Common myeloid progenitor, CD34-positive (primary cell): ENCODE data around the gene CYP4F2.
"Not testable (repeated sequence)": the region's sequence is repeated elsewhere in the genome, so short reads cannot be mapped to it uniquely, and the experiment has no call there.

Experiments
- CTCF ChIA-PET: fragments of 350-600 bp; sonication (Branson Sonifier 250); formaldehyde crosslinking; loops from one replicate; lab custom pipeline; 2021; ENCODE audit warnings: antibody characterized with exemption; lab: Charles Lee
- POLR2A ChIA-PET: fragments of 350-600 bp; sonication (Branson Sonifier 250); formaldehyde crosslinking; loops from one replicate; lab custom pipeline; 2021; ENCODE audit warnings: antibody characterized with exemption; lab: Charles Lee
- DNase-seq, 3 donors: peaks; one replicate each; pipeline versions ENCODE4 v3.0.0 to v3.0.0-alpha.2; 2013
- H3K27ac ChIP-seq, 2 experiments: 1 replicate in 1 of 2; 2 replicates in 1 of 2; pipeline ENCODE4 v1.7.0; 2013; ENCODE audit warnings: inconsistent platforms in 2 of 2, low read length in 2 of 2, mild to moderate bottlenecking in 2 of 2, low read depth in 1 of 2, moderate library complexity in 1 of 2; ENCODE audit not compliant: severe bottlenecking in 2 of 2, insufficient read depth in 1 of 2, poor library complexity in 1 of 2
- H3K27me3 ChIP-seq, 5 experiments: replicated peaks in 2 of 5; 1 replicate in 3 of 5; 2 replicates in 2 of 5; pipeline versions ENCODE4 v1.6.1 to v1.7.0; 2013; ENCODE audit warnings: low read length in 4 of 5, mild to moderate bottlenecking in 2 of 5, moderate library complexity in 2 of 5, inconsistent platforms in 1 of 5; ENCODE audit not compliant: insufficient read depth in 5 of 5, control insufficient read depth in 4 of 5
- H3K36me3 ChIP-seq, 4 experiments: 1 replicate in 2 of 4; 2 replicates in 2 of 4; pipeline versions ENCODE4 v1.6.1 to v1.7.0; 2013; ENCODE audit warnings: low read length in 3 of 4, control low read depth in 1 of 4, mild to moderate bottlenecking in 1 of 4; ENCODE audit not compliant: control insufficient read depth in 4 of 4, insufficient read depth in 4 of 4
- H3K4me1 ChIP-seq, 4 experiments: 1 replicate in 3 of 4; 2 replicates in 1 of 4; pipeline versions ENCODE4 v1.6.1 to v1.7.1; 2013; ENCODE audit warnings: low read length in 3 of 4, mild to moderate bottlenecking in 3 of 4, control low read depth in 1 of 4, inconsistent platforms in 1 of 4, moderate library complexity in 1 of 4; ENCODE audit not compliant: control insufficient read depth in 4 of 4, insufficient read depth in 4 of 4; ENCODE audit errors: control extremely low read depth in 1 of 4
- H3K4me3 ChIP-seq, 7 experiments: 1 replicate in 4 of 7; 2 replicates in 3 of 7; pipeline versions ENCODE4 v1.5.1 to v1.7.0; 2013; ENCODE audit warnings: mild to moderate bottlenecking in 7 of 7, low read length in 6 of 7, moderate library complexity in 6 of 7, inconsistent platforms in 2 of 7, low read depth in 2 of 7, control low read depth in 1 of 7; ENCODE audit not compliant: insufficient read depth in 4 of 7, control insufficient read depth in 1 of 7; ENCODE audit errors: extremely low read depth in 1 of 7
- H3K9me3 ChIP-seq, 5 experiments: 1 replicate in 4 of 5; 2 replicates in 1 of 5; pipeline versions ENCODE4 v1.6.1 to v1.7.1; 2013; ENCODE audit warnings: low read length in 4 of 5, mild to moderate bottlenecking in 2 of 5, inconsistent platforms in 1 of 5, low read depth in 1 of 5, moderate library complexity in 1 of 5; ENCODE audit not compliant: control insufficient read depth in 4 of 5, insufficient read depth in 2 of 5; ENCODE audit errors: control extremely low read depth in 1 of 5
- WGBS: methylation state at CpG from one replicate; pipeline ENCODE4 v1.1.5; 2013; ENCODE audit not compliant: insufficient coverage; 5-methylcytosine and 5-hydroxymethylcytosine counted together

CYP4F2 gene

DNA sequence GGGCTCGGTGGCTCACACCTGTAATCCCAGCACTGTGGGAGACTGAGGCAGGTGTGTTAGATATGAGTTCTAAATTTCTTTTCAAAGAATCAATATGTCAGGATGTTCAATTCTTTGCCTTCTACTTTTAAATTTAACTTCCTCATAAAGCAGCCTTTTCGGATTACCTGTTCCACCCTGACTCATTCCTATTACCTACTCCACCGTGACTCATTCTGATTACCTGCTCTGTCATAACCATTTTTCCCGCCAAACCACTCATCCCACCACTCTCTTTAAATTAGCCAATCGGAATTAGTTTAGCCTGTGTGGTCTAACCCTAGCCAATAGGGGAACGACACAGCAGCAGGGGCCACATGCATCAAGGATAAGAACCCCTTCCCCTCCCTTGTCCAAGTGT is 24.1 kb downstream of the CYP4F2 start:
- H3K27ac ChIP-seq, H3K27me3 ChIP-seq, H3K9me3 ChIP-seq, H3K36me3 ChIP-seq, CTCF ChIA-PET, POLR2A ChIA-PET, H3K4me3 ChIP-seq: not testable (repeated sequence)
- DNase-seq = peak in 1 of 3 donors; percentile 55
- 78% methylated on average over 5 of the region's 6 CpGs for WGBS
- H3K4me1 ChIP-seq = peaks cover 8 to 59% (median 41%) of the 10 kb centered on the region in 4 experiments

DNA sequence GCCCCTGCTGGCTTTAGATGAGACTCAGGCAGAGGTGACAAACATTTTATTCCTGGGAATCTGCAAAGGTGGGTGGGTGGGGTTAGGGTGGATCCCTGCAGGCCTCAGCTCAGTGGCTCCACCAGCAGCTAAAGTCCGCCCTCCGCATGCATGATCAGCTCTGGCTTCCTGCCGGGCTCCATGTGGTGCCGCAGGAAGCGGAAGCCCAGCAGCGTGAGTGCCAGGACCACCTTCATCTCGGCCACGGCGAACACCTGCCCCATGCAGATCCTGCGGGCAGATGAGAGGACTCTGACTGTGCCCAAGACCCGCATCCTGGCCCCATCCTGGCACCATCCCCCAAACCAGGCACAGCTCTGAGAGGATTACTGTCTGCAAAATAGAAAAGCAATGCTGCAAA is 26.3 kb downstream of the CYP4F2 start:
- DNase-seq = peak; percentile 42 to 81 (median 76)

DNA sequence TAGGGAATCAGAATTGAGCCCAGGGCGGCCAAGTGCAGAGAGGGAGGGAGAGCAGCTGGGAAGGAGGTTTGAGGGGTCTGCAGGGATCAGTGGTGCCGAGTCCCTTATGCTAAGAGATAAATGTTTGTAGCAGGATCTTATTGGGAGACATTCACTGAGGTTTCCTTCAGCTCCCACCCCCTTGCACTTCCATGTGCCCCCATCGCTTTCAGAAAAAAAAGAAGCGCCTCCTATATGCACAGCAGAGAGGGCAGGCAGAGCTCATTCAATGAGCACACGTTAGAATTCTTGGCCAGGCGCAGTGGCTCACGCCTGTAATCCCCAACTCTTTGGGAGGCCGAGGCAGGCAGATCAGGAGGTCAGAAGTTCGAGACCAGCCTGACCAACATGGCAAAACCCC is 28.0 kb downstream of the CYP4F2 start:
- H3K27ac ChIP-seq = peak overlapping the region; percentile 40 to 79
- no peaks in the 10 kb centered on the region for H3K36me3 ChIP-seq
- peak overlapping the region in 2 of 7 experiments; percentile 40 to 52 for H3K4me3 ChIP-seq
- POLR2A ChIA-PET = interaction anchor here (0.7 to 1.2 kb wide), 3 partner anchors 26 to 33 kb away, joined by 3 to 6 read pairs (median 4); no protein-coding TSS in a partner anchor
- CTCF ChIA-PET = interaction anchor here (0.6 to 1.8 kb wide), 17 partner anchors 12 to 264 kb away, joined by 3 to 7 read pairs (median 3); no protein-coding TSS in a partner anchor
- WGBS = 76% methylated on average over 8 of the region's 9 CpGs
- no peaks in the 10 kb centered on the region for H3K9me3 ChIP-seq
- DNase-seq = no peak
- H3K4me1 ChIP-seq = peaks cover 8 to 77% (median 43%) of the 10 kb centered on the region in 4 experiments
- H3K27me3 ChIP-seq = no peaks in the 10 kb centered on the region

More for the DNA sequence above, 26.3 kb downstream of the CYP4F2 start:
- Histone ChIP-seq H3K36me3 (no peaks in the 10 kb centered on the region), H3K27me3 (no peaks in the 10 kb centered on the region), H3K9me3 (no peaks in the 10 kb centered on the region), H3K4me1 (peaks cover 8 to 75% (median 49%) of the 10 kb centered on the region in 4 experiments), H3K4me3 (peak overlapping the region in 2 of 7 experiments; percentile 48 to 69), H3K27ac (no peak overlapping the region)
- WGBS = 0% methylated on average over 9 of the region's 11 CpGs
- POLR2A ChIA-PET = no interaction called here
- CTCF ChIA-PET = no interaction called here

DNA sequence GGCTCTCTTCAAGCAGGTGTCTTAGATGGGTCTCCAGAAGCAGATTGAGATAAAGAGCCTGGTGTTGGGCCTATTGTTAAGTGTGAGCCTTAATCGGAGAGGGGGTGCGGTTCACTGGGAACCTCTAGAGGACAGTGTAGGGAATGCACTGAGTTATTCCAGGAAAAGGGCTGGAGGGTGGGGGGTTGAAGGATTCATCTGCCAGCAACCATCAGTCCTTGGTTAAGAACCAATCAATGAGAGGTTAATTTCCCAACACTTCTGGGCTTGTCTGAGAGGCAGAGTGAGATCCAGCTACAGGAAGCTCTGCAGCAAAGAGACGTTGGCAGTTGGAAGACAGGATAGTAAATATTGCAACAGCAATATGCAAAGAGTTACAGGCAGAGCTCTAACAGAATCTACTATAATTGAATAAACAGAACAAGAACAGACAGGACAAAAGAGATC is 28.7 kb downstream of the CYP4F2 start:
- H3K4me3 ChIP-seq = peak overlapping the region in 2 of 7 experiments; percentile 40 to 52
- peak; percentile 83 to 93 (median 92) for DNase-seq
- POLR2A ChIA-PET = interaction anchor here (0.7 to 1.2 kb wide), 3 partner anchors 25 to 32 kb away, joined by 3 to 6 read pairs (median 4); no protein-coding TSS in a partner anchor
- H3K27me3 ChIP-seq = no peaks in the 10 kb centered on the region
- H3K27ac ChIP-seq = peak overlapping the region; percentile 40 to 79
- H3K4me1 ChIP-seq = peaks cover 8 to 74% (median 37%) of the 10 kb centered on the region in 4 experiments
- H3K9me3 ChIP-seq = no peaks in the 10 kb centered on the region
- WGBS = 0% methylated on average over 2 of the region's 3 CpGs
- H3K36me3 ChIP-seq = no peaks in the 10 kb centered on the region
- CTCF ChIA-PET = interaction anchor here (0.7 to 1.8 kb wide), 16 partner anchors 13 to 133 kb away, joined by 3 to 7 read pairs (median 4); partner anchors contain the start of gene CYP4F2

DNA sequence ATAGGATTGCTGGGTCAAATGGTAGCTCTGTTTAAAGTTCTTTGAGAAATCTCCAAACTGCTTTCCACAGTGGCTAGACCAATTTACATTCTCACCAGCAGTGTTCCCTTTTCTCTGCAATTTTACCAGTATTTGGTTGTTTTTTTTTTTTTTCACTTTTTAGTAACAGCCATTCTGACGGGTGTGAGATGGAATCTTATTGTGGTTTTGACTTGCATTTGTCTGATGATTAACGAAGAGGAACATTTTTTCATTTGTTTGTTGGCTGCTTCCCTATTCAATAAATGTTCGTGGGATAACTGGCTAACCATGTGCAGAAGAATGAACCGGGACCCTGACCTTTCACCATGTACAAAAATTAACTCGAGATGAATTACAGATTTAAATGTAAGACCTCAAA is 31.2 kb downstream of the CYP4F2 start:
- ChIA-PET POLR2A (no interaction called here), CTCF (interaction anchor here (0.8 kb wide), 1 partner anchor 18 kb away, joined by 5 read pairs; no protein-coding TSS in a partner anchor)
- peaks cover 8 to 67% (median 35%) of the 10 kb centered on the region in 4 experiments for H3K4me1 ChIP-seq
- no peak overlapping the region for H3K4me3 ChIP-seq
- WGBS = no CpG with 5 or more reads among the region's 5 CpGs
- peak; percentile 24 to 83 (median 52) for DNase-seq
- no peaks in the 10 kb centered on the region for H3K36me3 ChIP-seq
- no peaks in the 10 kb centered on the region for H3K27me3 ChIP-seq
- peak overlapping the region in 1 of 2 experiments; percentile 22 for H3K27ac ChIP-seq
- H3K9me3 ChIP-seq = no peaks in the 10 kb centered on the region

DNA sequence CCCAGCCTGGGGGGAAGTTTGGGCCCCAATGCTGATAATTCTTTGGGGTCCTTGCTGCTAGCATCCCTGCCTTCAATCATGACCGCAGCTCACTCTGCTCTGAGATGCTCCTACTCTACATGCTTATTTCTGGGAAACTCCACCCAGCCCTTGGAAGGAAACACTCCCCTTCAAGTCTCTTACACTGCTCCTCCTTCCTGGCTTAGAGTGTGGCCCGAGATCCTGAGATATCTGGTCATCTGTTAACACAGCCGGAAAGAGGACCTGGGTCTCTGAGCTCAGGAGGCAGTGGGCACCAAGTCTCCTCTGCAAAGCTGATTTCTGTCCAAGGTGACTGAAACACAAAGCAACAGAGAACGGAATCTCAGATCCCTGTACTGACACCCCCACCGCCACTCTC is 33.0 kb downstream of the CYP4F2 start:
- 75% methylated on average over 5 of the region's 5 CpGs for WGBS
- Histone ChIP-seq H3K4me1 (peaks cover 8 to 49% (median 21%) of the 10 kb centered on the region in 4 experiments), H3K4me3 (peak overlapping the region in 1 of 7 experiments; percentile 16), H3K36me3 (no peaks in the 10 kb centered on the region), H3K27ac (peak overlapping the region in 1 of 2 experiments; percentile 19), H3K27me3 (no peaks in the 10 kb centered on the region), H3K9me3 (no peaks in the 10 kb centered on the region)
- no peak for DNase-seq
- ChIA-PET CTCF (interaction anchor here (1.3 kb wide), 1 partner anchor 46 kb away, joined by 3 read pairs; no protein-coding TSS in a partner anchor), POLR2A (interaction anchor here (1.2 kb wide), 1 partner anchor 28 kb away, joined by 3 read pairs; no protein-coding TSS in a partner anchor)

DNA sequence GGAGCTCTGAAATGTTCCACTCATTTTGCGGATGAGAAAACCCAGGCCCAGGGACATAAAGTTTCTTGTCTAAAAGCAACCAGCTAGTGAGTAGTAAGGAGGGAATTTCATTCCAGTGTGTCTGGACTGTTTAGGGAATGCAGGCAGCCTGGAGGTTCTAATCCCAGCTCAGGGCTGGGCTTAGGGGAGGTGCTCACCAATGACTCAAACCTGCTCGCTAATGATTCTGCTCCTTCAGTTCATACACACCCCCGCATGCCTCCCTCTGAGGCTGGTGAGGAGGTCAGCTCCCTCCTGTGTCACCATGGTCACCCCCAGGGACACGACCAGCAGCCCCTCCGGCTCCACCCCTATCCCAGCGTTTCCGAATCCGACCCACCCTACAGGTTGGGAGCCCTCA is 34.6 kb downstream of the CYP4F2 start:
- Histone ChIP-seq H3K4me3 (peak overlapping the region in 1 of 7 experiments; percentile 0), H3K36me3 (no peaks in the 10 kb centered on the region), H3K27me3 (no peaks in the 10 kb centered on the region), H3K27ac (no peak overlapping the region), H3K4me1 (peaks cover 0 to 34% (median 9%) of the 10 kb centered on the region in 4 experiments), H3K9me3 (no peaks in the 10 kb centered on the region)
- CTCF ChIA-PET = no interaction called here
- POLR2A ChIA-PET = no interaction called here
- 92% methylated on average over 4 of the region's 8 CpGs for WGBS
- no peak for DNase-seq
